Measurements from ENCODE around the gene TMEM218.

TMEM218 gene

DNA sequence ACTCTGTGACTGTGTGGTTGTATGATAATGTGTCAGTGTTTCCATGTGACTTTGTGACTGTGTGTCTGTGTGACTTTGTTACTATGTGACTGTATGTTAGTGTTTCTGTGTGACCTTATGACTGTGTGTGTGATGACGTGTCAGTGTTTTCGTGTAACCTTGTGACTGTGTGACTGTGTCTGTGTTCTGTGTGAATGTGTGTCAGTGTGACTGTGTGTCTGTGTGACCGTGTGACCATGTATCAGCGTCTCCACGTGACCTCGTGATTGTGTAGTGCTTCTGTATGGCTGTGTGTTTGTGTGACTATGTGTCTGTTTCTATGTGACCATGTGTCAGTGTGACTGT is 43.6 kb upstream of the TMEM218 start:
- Histone ChIP-seq H3K4me1 (no peaks in the 10 kb centered on the region), H3K9me3 (no peaks in the 10 kb centered on the region), H3K36me3 (no peaks in the 10 kb centered on the region), H3K4me3 (ENCODE audit: low read depth, low read length) (no peak overlapping the region), H3K27me3 (peaks cover 8% of the 10 kb centered on the region)
- TF ChIP-seq CTCF (IDR thresholded peaks at IDR 0.05; ENCODE audit: low read depth, low read length), result no peak
- no peak for DNase-seq

GRCh38 chr11:125154378-125155099 is 43.1 kb upstream of the TMEM218 start:
- TF ChIP-seq CTCF (IDR thresholded peaks at IDR 0.05; ENCODE audit: low read depth, low read length), result no peak

GRCh38 chr11:125153837-125154236 is 42.4 kb upstream of the TMEM218 start:
- no peak for TF ChIP-seq CTCF (IDR thresholded peaks at IDR 0.05; ENCODE audit: low read depth, low read length)
- H3K4me3 ChIP-seq (ENCODE audit: low read depth, low read length), result no peak overlapping the region
- peaks cover 8% of the 10 kb centered on the region for H3K27me3 ChIP-seq
- no peaks in the 10 kb centered on the region for H3K4me1 ChIP-seq
- no peaks in the 10 kb centered on the region for H3K36me3 ChIP-seq
- no peaks in the 10 kb centered on the region for H3K9me3 ChIP-seq
- no peak for DNase-seq

More at GRCh38 chr11:125154378-125155099, 43.1 kb upstream of the TMEM218 start:
- no peak for DNase-seq
- peaks cover 8% of the 10 kb centered on the region for H3K27me3 ChIP-seq
- H3K4me1 ChIP-seq, result no peaks in the 10 kb centered on the region
- no peak overlapping the region for H3K4me3 ChIP-seq (ENCODE audit: low read depth, low read length)
- H3K36me3 ChIP-seq, result no peaks in the 10 kb centered on the region
- H3K9me3 ChIP-seq, result no peaks in the 10 kb centered on the region

- Histone ChIP-seq H3K4me3 (ENCODE audit: low read depth, low read length) (no peak overlapping the region), H3K4me1 (no peaks in the 10 kb centered on the region), H3K36me3 (no peaks in the 10 kb centered on the region), H3K27me3 (peaks cover 19% of the 10 kb centered on the region), H3K9me3 (no peaks in the 10 kb centered on the region)
- DNase-seq, result no peak
- TF ChIP-seq CTCF (IDR thresholded peaks at IDR 0.05; ENCODE audit: low read depth, low read length), result no peak
These were observed 37.3 kb upstream of the TMEM218 start for GRCh38 chr11:125148743-125149142.

DNA sequence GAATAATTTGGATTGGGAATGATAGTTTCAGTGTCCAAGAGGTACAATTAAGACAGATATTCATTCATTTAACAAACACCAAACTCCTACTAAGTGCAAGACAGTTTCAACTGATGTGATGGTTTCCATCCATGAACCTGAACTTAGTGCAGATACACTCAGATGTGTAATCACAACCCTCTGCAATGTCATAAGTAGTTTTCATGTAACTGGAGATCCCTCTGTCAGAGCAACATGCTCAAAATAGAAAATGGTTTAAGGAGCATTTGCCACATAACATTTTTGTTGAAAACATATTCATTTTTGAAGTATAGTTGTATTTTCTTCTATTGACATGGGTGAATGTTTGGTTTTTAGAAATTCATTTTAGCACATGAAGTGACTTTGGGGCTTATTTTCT is 36.6 kb upstream of the TMEM218 start:
- H3K27me3 ChIP-seq, result peaks cover 19% of the 10 kb centered on the region
- H3K4me1 ChIP-seq, result no peaks in the 10 kb centered on the region
- H3K9me3 ChIP-seq, result no peaks in the 10 kb centered on the region
- no peaks in the 10 kb centered on the region for H3K36me3 ChIP-seq
- H3K4me3 ChIP-seq (ENCODE audit: low read depth, low read length), result no peak overlapping the region
- no peak for TF ChIP-seq CTCF (IDR thresholded peaks at IDR 0.05; ENCODE audit: low read depth, low read length)
- DNase-seq, result no peak

GRCh38 chr11:125147280-125147679 is 35.9 kb upstream of the TMEM218 start:
- DNase-seq, result no peak
- no peak for TF ChIP-seq CTCF (IDR thresholded peaks at IDR 0.05; ENCODE audit: low read depth, low read length)
- Histone ChIP-seq H3K27me3 (peaks cover 18% of the 10 kb centered on the region), H3K4me3 (ENCODE audit: low read depth, low read length) (no peak overlapping the region), H3K9me3 (no peaks in the 10 kb centered on the region), H3K36me3 (no peaks in the 10 kb centered on the region), H3K4me1 (no peaks in the 10 kb centered on the region)
